ENCODE measurements around the gene NUDCD3. TPM values are rescaled to one million over a fixed set of nuclear protein-coding genes. Genes with fewer than 3 reads are reported as not detected.
A peak's percentile ranks its signal among the peaks of the same experiment; 100 is the strongest.
"Not testable (repeated sequence)": the region's sequence is repeated elsewhere in the genome, so short reads cannot be mapped to it uniquely, and the experiment has no call there.

NUDCD3 gene
- polyA plus RNA-seq, 12 donors: 57.6 to 103 (median 71.3) TPM; not detected in 1

- DNase-seq: no peak
Measured at GRCh38 chr7:44454348-44454747, 36.1 kb downstream of the NUDCD3 start.

DNA sequence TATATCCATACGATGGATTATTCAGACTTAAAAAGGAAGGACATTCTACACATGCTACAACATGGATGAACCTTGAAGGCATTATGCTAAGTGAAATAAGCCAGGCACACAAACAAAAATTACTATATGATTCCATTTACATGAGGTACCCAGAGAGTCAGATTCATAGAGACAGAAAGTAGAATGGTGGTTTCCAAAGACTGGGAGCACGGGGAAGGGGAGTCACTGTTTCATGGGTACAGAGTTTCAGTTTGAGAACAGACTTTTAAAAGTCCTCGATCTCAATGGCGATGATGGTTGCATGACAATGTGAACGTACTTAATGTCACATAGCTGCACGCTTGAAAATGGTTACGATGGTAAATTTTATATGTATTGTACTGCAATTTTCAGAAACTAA is 39.3 kb downstream of the NUDCD3 start:
- DNase-seq: no peak

DNA sequence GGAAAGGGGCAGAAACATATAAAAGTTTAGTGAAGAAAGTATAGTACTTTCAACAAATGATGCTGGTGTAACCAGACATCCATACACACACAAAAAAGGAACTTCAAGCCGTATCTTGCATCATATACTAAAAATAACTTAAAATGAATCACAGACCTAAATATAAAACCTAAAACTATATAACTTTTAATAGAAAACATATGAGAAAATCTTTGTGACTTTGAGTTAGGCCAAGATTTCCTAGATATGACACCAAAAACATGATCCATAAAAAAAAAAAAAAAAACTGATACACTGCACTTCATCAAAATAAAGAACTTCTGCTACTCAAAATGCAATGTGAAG is 40.9 kb downstream of the NUDCD3 start:
- no peak for DNase-seq

- no peak for DNase-seq
Measured at GRCh38 chr7:44448922-44449583, 41.4 kb downstream of the NUDCD3 start.

- no peak for DNase-seq
Measured at GRCh38 chr7:44447874-44448425, 42.5 kb downstream of the NUDCD3 start.

GRCh38 chr7:44445986-44446671 is 44.3 kb downstream of the NUDCD3 start:
- peak; percentile 21 for DNase-seq

DNA sequence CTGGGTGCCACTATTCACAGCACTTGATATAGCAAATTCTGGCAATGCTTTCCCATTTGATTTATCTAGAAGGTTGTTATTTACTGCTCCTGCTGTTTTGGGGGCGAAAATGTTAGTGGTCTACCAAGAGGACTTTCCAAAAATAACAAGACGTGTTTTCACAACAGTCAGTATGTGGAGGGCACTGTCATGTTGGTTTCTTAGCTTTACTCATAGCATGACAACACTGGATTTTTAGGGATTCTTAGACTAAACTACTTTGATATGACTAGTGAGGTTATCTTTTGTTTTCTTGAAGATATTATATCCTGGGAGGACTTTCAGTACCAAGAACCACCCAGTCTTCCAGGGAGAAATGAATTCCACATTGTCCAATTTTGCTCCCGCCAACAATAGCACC is 49.4 kb downstream of the NUDCD3 start:
- no peak for DNase-seq

- no peak for DNase-seq
Measured at GRCh38 chr7:44440577-44441078, 49.8 kb downstream of the NUDCD3 start.

- DNase-seq: no peak
Measured at GRCh38 chr7:44439926-44440325, 50.5 kb downstream of the NUDCD3 start.

DNA sequence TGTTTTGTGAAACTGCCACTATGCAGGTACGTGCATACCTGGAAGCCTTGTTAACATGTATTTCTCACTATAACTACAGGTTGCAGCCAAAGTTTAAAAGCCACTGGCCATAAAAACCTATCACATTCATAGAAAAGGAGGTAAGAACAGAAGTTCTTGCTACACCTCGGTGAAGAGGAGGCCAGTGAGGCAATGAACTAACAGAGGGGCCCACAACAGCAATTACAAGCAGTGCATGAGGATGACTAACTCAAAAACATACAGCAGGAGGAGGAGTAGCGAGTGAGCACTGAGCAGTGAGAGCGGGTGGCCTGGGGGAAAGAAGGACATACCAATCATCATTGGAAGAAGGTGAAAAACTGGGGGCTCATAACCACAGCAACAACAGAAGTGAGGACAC is 51.6 kb downstream of the NUDCD3 start:
- no peak for DNase-seq

DNA sequence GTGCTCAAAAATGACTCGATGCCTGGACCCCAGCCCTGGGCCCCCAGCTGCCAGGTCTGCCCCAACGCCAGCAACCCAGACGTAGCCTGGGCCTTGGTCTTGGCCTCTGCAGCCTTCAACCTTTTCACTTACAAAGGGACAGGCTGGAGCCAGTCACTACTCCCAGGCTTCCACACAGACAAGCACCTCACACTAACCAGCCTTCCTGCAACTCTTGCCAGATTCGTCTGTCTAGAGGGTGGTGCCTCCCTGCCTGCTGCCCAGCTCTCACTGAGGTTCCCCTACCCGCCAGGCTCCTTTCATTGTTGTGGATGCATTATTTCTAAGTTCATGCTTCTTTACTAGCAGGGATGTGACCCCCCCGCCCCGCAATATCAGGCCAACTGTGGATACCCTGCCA is 56.3 kb downstream of the NUDCD3 start:
- DNase-seq: no peak

GRCh38 chr7:44433255-44434022 is 57.0 kb downstream of the NUDCD3 start:
- DNase-seq: no peak

DNA sequence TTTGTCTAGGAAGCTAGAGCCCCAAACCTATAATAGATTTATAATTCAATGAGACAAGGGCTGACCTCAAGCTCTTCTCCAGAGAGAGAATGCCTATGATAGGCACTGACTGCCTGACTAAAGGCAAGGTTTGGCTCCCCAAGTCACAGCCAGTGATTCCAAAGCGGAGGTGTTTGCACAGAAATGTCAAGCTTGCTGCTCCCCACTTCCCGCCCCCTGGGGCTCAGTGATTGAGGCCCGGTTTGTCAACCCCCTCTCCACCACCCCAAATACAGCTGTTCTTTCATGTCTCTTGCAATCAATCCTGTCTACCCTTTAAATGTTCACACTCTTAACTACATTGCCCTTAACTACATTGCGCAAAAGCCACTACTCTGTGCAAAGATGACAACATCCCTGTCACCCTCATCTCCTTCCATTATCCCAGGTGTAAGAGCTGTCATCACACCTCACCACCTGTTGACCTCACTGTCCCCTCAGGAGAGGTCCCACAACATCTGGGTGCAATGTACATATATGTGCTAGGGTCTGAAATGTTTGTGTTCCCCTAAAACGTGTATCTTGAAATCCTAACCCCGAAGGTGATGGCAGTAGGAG is 58.0 kb downstream of the NUDCD3 start:
- DNase-seq: no peak

- no peak for DNase-seq
Measured at GRCh38 chr7:44431091-44431608, 59.3 kb downstream of the NUDCD3 start.

DNA sequence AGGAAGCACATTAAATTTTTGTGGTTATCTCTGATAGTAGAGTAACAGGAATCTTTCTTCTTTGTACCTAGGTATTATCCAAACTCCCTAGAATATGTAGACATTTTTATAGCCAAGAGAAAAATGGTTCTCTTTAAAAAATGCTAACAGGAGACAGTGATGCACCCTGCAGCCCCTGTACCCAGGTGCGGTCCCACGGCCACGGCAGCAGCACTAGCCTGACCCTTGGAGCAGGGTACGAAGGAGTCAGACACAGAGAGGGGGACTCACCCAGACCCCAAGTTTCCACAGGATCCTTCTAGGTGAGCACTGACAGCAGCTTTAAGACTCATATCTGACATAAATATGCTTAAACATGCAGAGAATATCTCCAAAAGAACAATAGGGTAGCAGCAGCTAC is 60.4 kb downstream of the NUDCD3 start:
- no peak for DNase-seq

- not testable (repeated sequence) for DNase-seq
Measured at GRCh38 chr7:44424762-44425161, 65.7 kb downstream of the NUDCD3 start.

GRCh38 chr7:44416941-44417340 is 73.5 kb downstream of the NUDCD3 start:
- DNase-seq: no peak

GRCh38 chr7:44415510-44415909 is 74.9 kb downstream of the NUDCD3 start:
- no peak for DNase-seq

- no peak for DNase-seq
Measured at GRCh38 chr7:44415047-44415446, 75.4 kb downstream of the NUDCD3 start.

DNA sequence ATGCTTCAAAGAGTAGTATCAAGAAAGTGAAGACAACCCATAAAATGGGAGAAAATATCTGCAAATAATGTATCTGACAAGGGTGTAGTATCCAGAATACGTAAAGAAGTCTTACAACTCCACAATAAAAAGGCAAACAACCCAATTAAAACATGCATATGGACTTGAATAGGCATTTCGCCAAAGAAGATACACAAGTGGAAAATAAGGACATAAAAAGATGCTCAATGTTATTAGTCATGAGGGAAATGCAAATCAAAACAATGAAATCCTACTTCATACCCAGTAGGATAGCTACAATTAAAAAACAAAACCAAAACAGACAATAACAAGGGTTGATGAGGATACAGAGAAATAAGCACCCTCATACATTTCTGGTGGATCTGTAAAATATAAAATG is 79.2 kb downstream of the NUDCD3 start:
- DNase-seq: no peak

DNA sequence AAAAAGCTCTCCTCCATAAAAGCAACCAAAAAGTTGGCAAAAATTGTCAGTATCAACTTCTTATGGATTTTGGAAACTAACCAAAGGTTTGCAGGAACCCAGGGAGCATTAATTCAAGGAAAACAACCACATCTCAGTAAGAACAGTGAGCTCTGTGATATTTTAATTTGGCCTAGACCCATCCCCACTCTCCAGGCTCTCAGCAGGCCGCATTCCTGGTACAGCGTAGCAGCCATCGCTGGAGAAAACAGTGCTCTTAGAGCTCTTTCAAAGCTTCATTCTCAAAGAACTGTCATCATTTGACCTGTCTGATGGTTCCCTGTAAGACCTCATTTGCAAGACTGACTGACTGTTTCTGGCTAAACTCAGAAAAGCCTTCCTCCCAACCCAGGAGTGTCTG is 81.9 kb downstream of the NUDCD3 start:
- no peak for DNase-seq

GRCh38 chr7:44403775-44404174 is 86.7 kb downstream of the NUDCD3 start:
- no peak for DNase-seq
